ENCODE results near the gene SIGLEC12. TPM values are rescaled to one million over a fixed set of nuclear protein-coding genes. Genes with fewer than 3 reads are reported as not detected.

SIGLEC12 gene
- total and polyA plus RNA-seq, 8 donors = 0.12 to 0.19 (median 0.14) TPM; not detected in 5

- FAIRE-seq = no peak
These were observed 30.0 kb upstream of the SIGLEC12 start, which contains the start of gene SIGLEC6 for GRCh38 chr19:51531349-51532315. Gene SIGLEC6 (minus strand): TSS chr19:51531670. CDS start chr19:51531648, 22 bp downstream.

DNA sequence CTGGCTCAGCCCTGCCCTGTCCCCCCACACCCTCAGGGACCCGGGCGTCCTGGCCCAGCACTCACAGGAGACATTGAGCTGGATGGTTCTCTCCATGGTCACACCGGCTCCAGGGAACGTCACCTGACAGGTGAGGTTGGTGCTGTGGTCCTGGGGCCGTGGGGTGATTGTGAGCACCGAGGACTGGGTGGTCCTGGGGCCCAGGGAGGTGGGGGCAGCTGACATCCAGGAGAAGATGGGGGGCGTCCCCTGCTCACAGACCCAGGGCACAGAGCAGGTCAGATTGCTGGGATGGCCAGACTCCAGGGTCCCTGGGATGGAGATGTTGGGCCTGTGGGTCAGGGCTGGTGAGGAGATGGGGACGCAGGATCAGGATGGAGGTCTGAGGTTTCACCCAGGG is 29.0 kb upstream of the SIGLEC12 start:
- Histone ChIP-seq H3K4me1 (no peaks in the 10 kb centered on the region), H3K9me3 (no peaks in the 10 kb centered on the region), H3K4me3 (no peak overlapping the region), H3K36me3 (no peaks in the 10 kb centered on the region), H3K27ac (no peak overlapping the region), H3K27me3 (no peaks in the 10 kb centered on the region)
- ATAC-seq = no peak
- FAIRE-seq = no peak
- intact Hi-C loops (cut with DNase I) = no loop called here
- TF ChIP-seq, protein P1, sequence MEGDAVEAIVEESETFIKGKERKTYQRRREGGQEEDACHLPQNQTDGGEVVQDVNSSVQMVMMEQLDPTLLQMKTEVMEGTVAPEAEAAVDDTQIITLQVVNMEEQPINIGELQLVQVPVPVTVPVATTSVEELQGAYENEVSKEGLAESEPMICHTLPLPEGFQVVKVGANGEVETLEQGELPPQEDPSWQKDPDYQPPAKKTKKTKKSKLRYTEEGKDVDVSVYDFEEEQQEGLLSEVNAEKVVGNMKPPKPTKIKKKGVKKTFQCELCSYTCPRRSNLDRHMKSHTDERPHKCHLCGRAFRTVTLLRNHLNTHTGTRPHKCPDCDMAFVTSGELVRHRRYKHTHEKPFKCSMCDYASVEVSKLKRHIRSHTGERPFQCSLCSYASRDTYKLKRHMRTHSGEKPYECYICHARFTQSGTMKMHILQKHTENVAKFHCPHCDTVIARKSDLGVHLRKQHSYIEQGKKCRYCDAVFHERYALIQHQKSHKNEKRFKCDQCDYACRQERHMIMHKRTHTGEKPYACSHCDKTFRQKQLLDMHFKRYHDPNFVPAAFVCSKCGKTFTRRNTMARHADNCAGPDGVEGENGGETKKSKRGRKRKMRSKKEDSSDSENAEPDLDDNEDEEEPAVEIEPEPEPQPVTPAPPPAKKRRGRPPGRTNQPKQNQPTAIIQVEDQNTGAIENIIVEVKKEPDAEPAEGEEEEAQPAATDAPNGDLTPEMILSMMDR (IDR thresholded peaks at IDR 0.05) = no peak
- no peak for DNase-seq
- WGBS, 2 donors = 50 to 70% methylated on average over 8 of the region's 8 CpGs

More at GRCh38 chr19:51531349-51532315, 30.0 kb upstream of the SIGLEC12 start, which contains the start of gene SIGLEC6:
- 20 to 24% methylated on average over 24 to 25 of the region's 25 CpGs for WGBS, 2 donors
- DNase-seq (peak in 1 of 6 donors; percentile 67), ATAC-seq (peak in 3 of 4 donors; percentile 30 to 87 (median 74))
- no peaks in the 10 kb centered on the region for H3K4me1 ChIP-seq
- intact Hi-C loops (cut with DNase I) = no loop called here
- H3K36me3 ChIP-seq = no peaks in the 10 kb centered on the region
- TF ChIP-seq, protein P1 (IDR thresholded peaks at IDR 0.05) = no peak
- H3K27me3 ChIP-seq = no peaks in the 10 kb centered on the region
- no peaks in the 10 kb centered on the region for H3K9me3 ChIP-seq
- H3K4me3 ChIP-seq = no peak within 1 kb of the TSS
- H3K27ac ChIP-seq = no peak within 1 kb of the TSS

DNA sequence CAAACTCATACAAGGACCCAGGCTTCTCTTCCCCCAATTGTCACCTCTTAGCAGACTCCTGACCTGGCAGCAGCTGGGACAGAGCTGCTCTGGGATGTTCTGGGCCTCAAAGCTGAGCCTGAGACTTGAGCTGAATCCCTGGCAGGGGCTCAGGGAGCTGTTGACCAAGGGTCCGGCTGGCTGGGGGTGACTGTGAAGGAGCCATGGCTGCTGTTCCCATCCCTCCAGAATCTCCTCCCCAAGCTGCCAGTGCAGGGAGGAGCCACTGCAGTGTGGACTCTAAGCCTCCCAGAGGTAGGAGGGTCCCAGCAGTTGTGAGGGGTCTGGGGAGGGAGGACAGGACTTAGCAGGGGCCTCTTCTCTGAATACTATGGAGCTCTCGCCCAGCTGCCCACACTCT is 27.7 kb upstream of the SIGLEC12 start:
- Histone ChIP-seq H3K36me3 (no peaks in the 10 kb centered on the region), H3K9me3 (no peaks in the 10 kb centered on the region), H3K4me3 (no peak overlapping the region), H3K27me3 (no peaks in the 10 kb centered on the region), H3K4me1 (no peaks in the 10 kb centered on the region), H3K27ac (no peak overlapping the region)
- FAIRE-seq = no peak
- WGBS, 2 donors = 36 to 38% methylated on average over 2 of the region's 2 CpGs
- DNase-seq = no peak
- TF ChIP-seq, protein P1 (IDR thresholded peaks at IDR 0.05) = no peak
- no peak for ATAC-seq
- intact Hi-C loops (cut with DNase I) = no loop called here

DNA sequence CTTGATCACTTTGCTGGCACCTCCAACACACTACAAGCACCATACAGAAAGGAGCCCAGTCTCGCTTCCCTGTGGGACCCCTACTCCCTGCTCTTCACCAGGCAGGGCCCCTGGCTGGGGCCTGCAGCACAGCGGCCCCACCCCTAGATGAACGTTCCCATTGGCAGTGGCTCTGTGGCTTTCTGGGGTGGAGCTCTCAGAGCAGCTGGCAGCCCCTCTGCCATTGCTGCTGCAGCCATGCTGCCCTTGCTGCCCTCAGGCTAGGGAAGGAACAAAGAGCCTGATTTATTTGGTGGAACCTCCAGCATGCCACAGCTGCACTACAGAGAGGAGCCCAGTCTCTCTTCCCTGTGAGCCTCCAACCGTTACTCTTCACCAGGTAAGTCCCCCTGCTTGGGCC is 24.1 kb upstream of the SIGLEC12 start:
- no peak for DNase-seq
- TF ChIP-seq, protein P1 (IDR thresholded peaks at IDR 0.05) = no peak
- Histone ChIP-seq H3K4me1 (no peaks in the 10 kb centered on the region), H3K27me3 (no peaks in the 10 kb centered on the region), H3K9me3 (no peaks in the 10 kb centered on the region), H3K27ac (no peak overlapping the region), H3K4me3 (no peak overlapping the region), H3K36me3 (no peaks in the 10 kb centered on the region)
- WGBS, 2 donors = 39 to 40% methylated on average over 4 of the region's 4 CpGs
- FAIRE-seq = no peak
- intact Hi-C loops (cut with DNase I) = no loop called here
- ATAC-seq = no peak

Measured in pancreas (tissue), 10 donors.